OCI-LY7 (cell line): ENCODE measurements around the gene SCAMP5.

Experiments
- EZH2phosphoT487 ChIP-seq: fragments of 200-600 bp; sonication (generic); IDR thresholded peaks from 2 replicates; pipeline ENCODE4 v1.6.1; 2018; ENCODE audit warnings: low read depth, borderline replicate concordance, mild to moderate bottlenecking, mixed run types, antibody characterized with exemption, low read length, moderate library complexity, mixed read lengths
- TF ChIP-seq, protein P1 (sequence below): fragments of 200-600 bp; sonication (generic); conservative IDR thresholded peaks from 2 replicates; pipeline ENCODE4 v1.5.1; 2014; ENCODE audit warnings: mild to moderate bottlenecking, antibody characterized with exemption, low read length, moderate library complexity, mixed read lengths

DNA sequence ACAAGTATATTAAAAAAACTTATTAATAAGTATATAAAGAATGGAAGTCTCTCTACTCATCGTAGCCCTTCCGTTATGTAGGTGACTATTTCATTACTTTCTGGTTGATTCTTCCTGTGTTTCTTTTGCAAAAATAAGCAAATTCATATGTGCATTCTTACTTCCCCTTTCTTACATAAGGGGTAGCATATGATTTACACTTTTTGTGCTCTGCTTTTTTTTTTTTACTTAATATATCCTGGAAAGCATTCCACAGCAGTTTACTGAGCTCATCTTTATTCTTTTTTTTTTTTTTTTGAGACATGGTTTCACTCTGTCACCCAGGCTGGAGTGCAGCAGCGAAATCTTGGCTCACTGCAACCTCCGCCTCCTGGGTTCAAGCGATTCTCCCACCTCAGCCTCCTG is 12.9 kb downstream of the SCAMP5 start:
- TF ChIP-seq, protein P1, sequence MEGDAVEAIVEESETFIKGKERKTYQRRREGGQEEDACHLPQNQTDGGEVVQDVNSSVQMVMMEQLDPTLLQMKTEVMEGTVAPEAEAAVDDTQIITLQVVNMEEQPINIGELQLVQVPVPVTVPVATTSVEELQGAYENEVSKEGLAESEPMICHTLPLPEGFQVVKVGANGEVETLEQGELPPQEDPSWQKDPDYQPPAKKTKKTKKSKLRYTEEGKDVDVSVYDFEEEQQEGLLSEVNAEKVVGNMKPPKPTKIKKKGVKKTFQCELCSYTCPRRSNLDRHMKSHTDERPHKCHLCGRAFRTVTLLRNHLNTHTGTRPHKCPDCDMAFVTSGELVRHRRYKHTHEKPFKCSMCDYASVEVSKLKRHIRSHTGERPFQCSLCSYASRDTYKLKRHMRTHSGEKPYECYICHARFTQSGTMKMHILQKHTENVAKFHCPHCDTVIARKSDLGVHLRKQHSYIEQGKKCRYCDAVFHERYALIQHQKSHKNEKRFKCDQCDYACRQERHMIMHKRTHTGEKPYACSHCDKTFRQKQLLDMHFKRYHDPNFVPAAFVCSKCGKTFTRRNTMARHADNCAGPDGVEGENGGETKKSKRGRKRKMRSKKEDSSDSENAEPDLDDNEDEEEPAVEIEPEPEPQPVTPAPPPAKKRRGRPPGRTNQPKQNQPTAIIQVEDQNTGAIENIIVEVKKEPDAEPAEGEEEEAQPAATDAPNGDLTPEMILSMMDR, result no peak
- TF ChIP-seq EZH2phosphoT487, result no peak
